ENCODE results near the gene ADAMTS12.

GRCh38 chr5:33490071-33490665, 401.6 kb downstream of the ADAMTS12 start:
- TF ChIP-seq CTCF (conservative IDR thresholded peaks at IDR 0.05 in 1 of 2, IDR thresholded peaks at IDR 0.05 in 1 of 2; ENCODE audit: low read depth in 1 of 2, low read length in 2 of 2) (no peak), EZH2 (IDR thresholded peaks at IDR 0.05; ENCODE audit: low read length, missing control alignments) (no peak)
